GM21381 (cell line): ENCODE measurements around the gene PRICKLE2.

Experiments
- ATAC-seq: cut with Tn5 transposase; IDR thresholded peaks from one replicate; pipeline ENCODE4 v1.9.1; 2021; ENCODE audit warnings: mild to moderate bottlenecking, moderate library complexity; ENCODE audit not compliant: unreplicated experiment

The PRICKLE2 gene

DNA sequence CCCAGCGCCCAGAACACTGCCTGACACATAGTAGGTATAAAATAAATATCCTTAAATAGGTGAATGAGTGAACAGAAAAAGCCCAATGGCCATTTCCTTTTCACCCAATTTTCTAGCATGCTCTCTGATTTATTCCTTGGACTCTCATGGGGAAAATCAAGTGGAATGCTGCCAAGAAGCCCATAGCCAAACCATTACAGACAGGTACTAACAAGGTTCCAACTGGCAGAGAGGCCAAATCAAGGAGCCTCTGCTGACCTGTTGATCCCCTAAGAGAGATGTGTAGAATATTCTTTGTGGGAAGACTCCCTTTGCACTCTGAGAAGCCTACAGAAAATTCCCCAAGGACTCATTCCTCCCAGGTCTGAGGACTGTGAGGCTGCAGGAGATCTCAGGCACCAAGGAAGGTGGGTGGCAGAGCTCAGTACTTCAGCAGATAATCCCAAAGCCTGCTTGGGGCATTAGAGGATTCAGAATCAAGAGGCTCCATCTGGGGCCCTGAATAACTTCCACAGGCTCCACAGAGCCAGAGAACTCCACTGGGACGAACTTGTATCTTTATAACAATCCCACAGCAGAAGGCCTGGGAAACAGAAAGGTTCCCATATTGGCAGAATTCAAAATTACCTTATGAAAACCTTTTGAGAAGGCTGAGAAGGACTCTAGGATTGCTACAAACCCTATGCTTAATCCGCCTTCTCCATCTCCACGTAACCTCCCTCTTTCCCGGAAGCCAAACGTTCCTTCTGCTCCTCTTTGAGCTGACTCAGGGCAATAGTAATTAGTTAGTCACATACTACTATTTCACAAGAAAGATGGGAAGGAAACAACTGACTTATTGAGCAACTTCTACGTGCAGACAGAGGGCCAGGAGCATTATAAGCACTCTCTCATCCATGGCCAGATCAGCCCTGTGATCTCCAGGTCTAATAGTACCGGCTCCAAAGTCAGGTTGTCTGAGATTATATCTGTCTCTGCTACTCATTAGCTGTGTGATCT lies 34.5 kb downstream of the PRICKLE2 start:
- no peak for ATAC-seq

- ATAC-seq = no peak
Measured at GRCh38 chr3:64188810-64189560, 36.3 kb downstream of the PRICKLE2 start.

DNA sequence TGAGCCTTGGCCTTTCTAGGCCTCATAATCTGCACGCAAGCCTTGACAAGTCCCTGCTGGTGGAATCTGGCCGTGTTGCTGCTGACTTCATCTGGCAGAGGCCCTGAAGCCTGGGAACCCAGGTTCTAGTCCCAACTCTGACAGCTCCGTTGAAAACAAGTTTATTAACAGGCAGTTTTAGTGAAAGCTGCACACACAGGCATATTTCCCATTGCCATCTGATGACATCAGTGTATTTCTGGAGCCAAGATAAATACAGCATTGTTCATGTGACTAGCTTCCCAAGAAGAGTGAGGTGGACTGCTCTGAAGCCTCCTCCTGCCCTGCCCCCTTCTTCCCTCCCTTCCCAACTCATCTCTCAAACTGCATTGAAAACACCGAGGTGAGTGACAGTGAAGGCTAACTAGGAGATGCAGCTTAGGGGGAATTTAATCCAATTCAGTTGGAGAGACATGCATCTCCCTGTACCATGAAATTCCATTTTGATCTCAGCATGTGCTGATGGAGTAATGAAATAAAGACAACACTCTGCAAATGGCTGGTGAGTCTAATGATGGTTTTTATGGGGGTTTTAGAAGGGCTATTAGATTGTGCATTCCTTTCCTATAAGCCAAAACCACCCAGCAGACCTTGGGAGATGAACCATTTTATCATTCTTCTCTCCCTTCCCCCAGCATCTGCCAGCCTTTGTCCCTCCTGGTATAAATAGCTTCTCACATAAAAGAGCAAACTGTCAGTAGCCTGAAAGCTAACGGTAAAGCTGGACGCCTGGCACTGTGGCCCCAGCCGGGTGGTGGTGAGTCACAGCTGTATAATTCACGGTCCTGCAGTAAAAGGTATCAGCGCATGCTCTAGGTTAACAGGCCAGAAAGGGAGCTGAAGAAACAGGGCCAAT lies 38.0 kb downstream of the PRICKLE2 start:
- ATAC-seq = no peak

DNA sequence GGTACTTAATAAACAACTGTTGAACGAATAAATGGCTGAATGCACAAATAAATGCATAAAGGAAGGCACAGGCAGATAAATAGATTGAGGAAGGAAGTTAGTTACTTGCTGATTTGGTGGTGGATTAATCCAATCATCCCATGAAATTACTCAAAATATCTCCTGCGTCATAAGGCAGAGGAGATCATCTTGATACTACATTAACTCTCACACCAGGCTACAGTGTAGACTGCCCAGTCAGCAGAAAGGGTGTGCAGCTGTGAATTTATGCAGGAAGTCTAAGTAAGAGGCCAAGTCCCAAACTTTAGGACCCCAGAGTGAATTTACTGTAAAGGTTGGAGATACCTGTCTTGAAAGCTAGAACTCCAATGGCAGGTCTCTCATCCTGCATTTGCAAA lies 38.6 kb downstream of the PRICKLE2 start:
- no peak for ATAC-seq

- ATAC-seq = no peak
Measured at GRCh38 chr3:64185436-64185835, 39.8 kb downstream of the PRICKLE2 start.

DNA sequence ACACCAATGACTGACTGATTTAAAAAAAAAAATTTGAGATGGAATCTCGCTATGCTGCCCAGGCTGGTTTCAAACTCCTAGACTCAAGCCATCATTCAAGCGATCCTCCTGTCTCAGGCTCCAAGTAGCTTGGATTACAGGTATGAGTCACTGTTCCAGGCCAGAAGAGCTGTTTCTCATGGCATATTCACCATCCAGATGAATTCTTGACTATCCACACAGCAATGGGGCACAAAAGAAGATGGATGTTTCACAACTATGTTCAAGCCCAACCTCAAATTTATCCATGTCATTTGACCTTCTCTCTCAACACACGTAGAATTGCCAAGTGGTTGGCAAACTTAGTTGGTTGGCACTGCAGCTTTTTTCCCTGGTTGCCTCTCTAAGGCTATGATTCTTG lies 40.6 kb downstream of the PRICKLE2 start:
- no peak for ATAC-seq

DNA sequence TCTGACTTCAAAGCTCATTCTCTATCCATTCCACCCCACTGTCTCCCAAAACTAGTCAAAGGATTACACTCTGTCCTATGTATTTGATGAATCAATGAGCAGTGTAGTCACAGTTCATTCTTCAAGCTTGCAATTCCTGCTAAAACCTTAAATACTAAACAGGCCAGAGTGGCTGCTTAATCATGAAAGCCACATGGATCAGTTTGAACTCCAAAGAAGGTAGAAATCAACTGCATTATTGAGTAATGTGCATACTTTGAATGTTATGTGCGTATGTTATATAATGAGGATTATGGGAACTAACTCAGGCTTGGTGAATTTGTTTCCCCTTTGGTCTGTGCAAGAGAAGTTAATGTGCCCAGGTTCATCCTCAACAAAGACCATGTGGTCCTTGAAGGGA lies 45.4 kb downstream of the PRICKLE2 start:
- ATAC-seq = no peak

GRCh38 chr3:64179249-64179648 lies 46.0 kb downstream of the PRICKLE2 start:
- no peak for ATAC-seq

DNA sequence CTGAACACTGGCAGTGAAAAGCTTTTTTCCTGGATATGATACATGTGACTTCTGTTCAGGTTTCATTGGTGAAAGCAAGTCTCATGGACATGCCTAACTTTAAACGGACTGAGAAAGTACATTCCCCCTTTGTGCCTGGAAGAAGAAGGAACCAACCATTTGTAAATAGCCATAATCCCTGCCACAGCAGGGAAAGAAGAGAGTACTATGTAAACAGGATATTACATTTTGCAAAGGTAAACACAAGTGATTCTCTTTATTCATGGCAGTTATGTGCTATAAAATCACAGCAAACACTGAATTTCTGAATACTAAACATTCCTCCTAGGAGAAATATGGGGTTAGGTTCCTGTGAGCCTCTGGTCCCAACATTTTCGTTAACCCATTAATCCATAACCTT lies 46.8 kb downstream of the PRICKLE2 start:
- ATAC-seq = no peak

GRCh38 chr3:64176461-64176996 lies 48.7 kb downstream of the PRICKLE2 start:
- ATAC-seq = no peak

DNA sequence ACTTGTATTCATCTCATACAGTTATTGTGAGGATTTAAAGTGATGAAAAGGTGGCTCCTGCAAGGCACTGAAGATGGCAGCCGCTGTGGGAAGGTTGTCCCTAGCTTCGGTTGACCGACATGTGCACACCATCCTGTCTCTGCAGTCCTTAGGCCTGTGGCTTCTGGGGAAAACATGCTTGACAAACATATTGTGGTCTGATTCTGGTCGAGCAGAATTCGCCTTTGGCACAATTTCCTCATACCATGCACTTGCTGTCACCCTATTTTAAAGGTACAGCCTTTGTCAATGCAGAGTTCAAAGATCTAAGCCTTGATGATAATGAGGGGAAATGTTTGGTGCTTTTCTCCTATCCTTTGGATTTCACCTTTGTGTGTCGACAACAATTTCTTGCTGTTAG lies 50.9 kb downstream of the PRICKLE2 start:
- ATAC-seq = no peak

- no peak for ATAC-seq
Measured at GRCh38 chr3:64173563-64173962, 51.7 kb downstream of the PRICKLE2 start.

DNA sequence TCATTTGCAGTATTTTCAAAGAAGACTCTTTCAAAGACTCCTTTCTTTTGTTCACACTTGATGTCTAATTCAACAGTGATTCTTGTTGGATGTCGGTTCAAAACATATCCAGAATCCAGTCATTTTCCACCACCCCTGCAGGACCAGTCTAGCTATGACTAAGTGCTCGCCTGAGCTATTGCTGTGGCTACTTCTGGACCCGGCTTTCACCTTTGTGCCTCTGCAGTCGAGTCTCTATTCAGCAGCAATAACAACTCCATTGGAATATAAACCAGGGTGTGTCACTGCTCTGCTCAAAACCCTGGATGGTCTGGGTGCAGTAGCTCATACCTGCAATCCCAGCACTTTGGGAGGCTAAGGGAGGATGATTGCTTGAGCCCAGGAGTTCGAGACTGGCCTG lies 55.0 kb downstream of the PRICKLE2 start:
- ATAC-seq = no peak

GRCh38 chr3:64167868-64168267 lies 57.4 kb downstream of the PRICKLE2 start:
- no peak for ATAC-seq

DNA sequence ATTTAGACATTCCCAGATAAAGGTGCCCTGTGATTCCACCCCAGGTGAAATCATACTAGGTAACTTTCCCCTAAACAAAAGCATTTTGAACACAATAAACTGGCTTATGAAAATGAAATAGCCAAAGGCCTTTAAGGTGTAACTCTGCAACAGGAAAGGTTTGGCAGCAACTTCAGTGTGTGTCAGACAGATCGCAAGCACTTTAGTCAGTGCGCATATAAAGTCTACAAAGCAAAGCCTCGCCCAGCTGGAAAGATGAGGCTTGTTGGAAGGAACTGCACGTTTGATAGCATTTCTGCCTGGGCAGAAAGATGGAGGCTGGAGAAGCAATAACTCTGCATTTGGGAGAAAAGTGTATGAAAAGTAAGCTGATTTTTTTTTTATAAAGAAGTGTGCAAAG lies 57.9 kb downstream of the PRICKLE2 start:
- ATAC-seq = no peak

DNA sequence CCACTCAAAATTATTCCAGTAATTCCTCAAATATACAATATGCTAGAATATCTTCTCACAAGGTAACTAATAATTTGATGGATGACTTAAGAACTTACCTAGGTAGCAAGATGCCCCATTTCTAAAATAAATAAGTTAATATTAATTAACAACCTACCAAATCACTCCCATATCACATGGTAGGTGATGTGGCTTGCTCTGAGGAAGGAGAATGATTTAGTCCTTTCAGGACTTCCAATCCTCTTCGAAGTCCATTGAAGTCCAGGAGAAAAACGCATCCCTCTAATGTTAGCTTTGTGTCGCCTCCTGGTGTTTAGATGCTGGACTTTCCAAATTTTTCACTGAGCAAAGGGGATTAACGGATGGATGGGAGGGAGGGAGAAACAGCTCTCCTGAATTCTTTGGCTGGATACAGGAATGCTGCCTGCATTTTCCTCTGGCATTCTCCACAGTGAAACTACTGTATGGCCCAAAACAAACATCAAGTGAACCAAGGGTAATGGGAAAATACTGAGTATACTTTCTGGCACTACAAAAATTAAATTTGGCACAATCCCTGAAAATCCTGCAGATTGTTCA lies 58.6 kb downstream of the PRICKLE2 start:
- ATAC-seq = no peak

DNA sequence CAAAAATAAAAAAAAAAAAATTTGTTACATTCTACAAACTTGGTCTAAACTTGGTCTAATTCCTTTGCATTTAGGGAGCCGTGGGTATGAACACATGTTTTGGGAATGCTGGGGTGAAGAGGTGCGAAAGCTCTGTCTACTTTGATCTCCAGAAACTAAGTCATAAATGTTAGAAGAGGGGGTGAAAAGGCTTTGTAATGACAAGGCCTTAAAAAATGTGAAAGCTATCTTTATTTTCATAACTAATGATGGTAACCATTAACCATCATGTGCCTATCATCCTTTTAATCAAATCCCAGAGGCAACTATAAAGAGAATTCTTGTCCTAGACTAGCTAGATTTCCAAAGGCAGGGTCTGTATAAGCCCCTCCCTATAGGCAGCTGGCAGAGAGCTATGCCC lies 60.9 kb downstream of the PRICKLE2 start:
- ATAC-seq = no peak

DNA sequence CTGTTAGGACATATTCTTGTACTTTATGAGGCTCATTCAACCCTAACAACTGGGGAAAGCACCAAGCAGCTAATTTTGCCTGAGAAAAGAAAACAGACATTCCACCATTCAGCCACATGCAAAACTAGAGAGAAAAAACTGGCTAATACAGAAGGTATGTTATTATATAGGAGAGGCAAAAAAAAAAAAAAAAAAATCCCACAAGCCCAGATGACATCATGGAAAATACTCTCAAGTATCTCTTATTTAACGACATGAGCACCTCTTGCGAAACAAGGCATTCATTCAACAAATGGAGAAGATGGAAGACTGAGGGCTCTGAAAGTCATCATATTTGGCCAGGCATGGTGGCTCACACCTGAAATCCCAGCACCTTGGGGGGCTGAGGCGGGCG lies 61.5 kb downstream of the PRICKLE2 start:
- no peak for ATAC-seq

- no peak for ATAC-seq
Measured at GRCh38 chr3:64163019-64163754, 62.1 kb downstream of the PRICKLE2 start.

DNA sequence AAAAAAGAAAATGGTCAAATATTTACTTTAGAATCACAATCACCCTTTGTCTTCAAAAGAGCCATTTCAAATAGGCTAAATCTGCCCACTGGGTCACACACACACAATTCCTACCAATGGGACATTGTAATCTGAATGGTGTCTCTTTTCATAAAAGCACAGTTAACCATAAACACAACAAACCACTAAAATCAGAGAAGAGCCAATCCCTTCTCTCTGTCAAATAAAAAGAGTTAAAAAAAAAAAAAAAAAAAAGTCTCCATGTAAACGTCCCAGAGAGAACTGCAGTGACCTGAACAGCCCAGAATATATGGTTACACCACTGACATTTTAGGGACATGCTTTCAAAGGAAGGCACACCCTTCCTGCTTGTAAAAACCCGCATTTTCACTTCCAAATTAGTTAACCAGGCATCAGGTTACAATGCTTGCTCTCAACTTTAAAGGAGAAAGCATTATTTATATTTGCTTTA lies 63.7 kb downstream of the PRICKLE2 start:
- ATAC-seq = no peak
